Spleen (tissue), 7 donors: ENCODE results near the gene PLEKHB2.
"Not testable (repeated sequence)": the region's sequence is repeated elsewhere in the genome, so short reads cannot be mapped to it uniquely, and the experiment has no call there.

Experiments used
- CTCF ChIP-seq, 11 experiments: fragments of 200-600 bp in 7 of 11; fragments of 450-650 bp in 4 of 11; sonication (generic) in 4 of 11; IDR thresholded peaks in 8 of 11; conservative IDR thresholded peaks in 3 of 11; 1 replicate in 7 of 11; 2 replicates in 4 of 11; pipeline versions ENCODE4 v1.4.0 to v1.8.0; 2016 to 2021; ENCODE audit warnings: antibody characterized with exemption in 11 of 11, inconsistent platforms in 4 of 11, mild to moderate bottlenecking in 1 of 11
- POLR2A ChIP-seq, 3 donors: fragments of 450-650 bp; IDR thresholded peaks; one replicate each; pipeline ENCODE4 v1.5.1; 2017; ENCODE audit warnings: antibody characterized with exemption in 3 of 3, mild to moderate bottlenecking in 1 of 3
- donor health status: DM: no; HTN: no; CAD: no; lungs with moderate emphysema.
- donor health status: DM: no; HTN: no; CAD: no.
- donor health status: DM: no; HTN: no; CAD: no.

DNA sequence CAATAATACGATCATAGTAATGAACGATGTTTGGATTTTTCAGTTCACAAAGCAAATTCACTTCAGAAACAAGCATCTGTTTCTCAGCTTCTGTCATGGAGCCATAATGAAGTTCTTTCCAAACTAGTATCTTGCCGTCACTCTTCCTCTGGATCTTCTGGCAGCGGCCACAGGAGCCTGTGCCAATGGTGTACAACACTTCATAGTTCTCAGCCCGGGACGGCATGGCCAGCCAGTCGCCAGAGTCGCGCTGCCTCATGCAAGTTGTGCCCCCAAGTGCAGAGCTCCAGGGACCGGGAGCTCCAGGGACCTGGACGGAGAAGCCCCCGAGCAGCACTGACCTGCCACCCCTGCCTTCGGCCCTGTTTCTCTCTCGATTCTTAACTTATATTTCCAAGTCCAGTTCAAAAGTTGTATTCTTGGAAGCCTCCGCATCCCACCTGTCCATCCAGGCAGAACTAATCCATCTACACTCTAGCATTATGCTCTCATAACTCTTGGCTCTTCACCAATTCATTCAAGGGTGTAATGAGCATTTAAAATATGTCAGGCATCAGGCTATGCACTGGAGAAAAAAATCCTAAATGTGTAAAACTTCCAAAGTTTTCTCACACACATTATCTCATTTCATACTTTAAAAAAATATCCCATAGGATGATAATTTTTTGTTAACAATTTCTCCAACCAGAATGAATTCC is 73.7 kb downstream of the PLEKHB2 start:
- TF ChIP-seq POLR2A (IDR thresholded peaks at IDR 0.05); CTCF (IDR thresholded peaks at IDR 0.05 in 8 of 11, conservative IDR thresholded peaks at IDR 0.05 in 3 of 11): not testable (repeated sequence)
